Smooth muscle cell (in vitro differentiated cells): ENCODE measurements around the gene HOXC10. TPM values are rescaled to one million over a fixed set of nuclear protein-coding genes. Genes with fewer than 3 reads are reported as not detected.

Experiments
- DNase-seq: peaks from one replicate; lab custom pipeline; 2025; ENCODE audit not compliant: unreplicated experiment; lab: John Stamatoyannopoulos, UW
- H2AFZ ChIP-seq: fragments of 200-600 bp; sonication (generic); 2 replicates; pipeline ENCODE4 v1.6.0; 2016; ENCODE audit warnings: antibody characterized with exemption, low read depth, mild to moderate bottlenecking
- H3F3A ChIP-seq: fragments of 200-600 bp; sonication (generic); 2 replicates; pipeline ENCODE4 v1.6.0; 2017; ENCODE audit warnings: antibody characterized with exemption, low read depth
- H3K27ac ChIP-seq: fragments of 200-600 bp; sonication (generic); 2 replicates; pipeline ENCODE4 v1.5.1; 2016; ENCODE audit warnings: low read depth, mild to moderate bottlenecking
- H3K27me3 ChIP-seq: fragments of 200-600 bp; sonication (generic); 2 replicates; pipeline ENCODE4 v1.6.1; 2016; ENCODE audit warnings: low read depth, mild to moderate bottlenecking
- H3K36me3 ChIP-seq: fragments of 200-600 bp; sonication (generic); 2 replicates; pipeline ENCODE4 v1.5.1; 2016; ENCODE audit warnings: low read depth
- H3K4me1 ChIP-seq: fragments of 200-600 bp; sonication (generic); 2 replicates; pipeline ENCODE4 v1.5.1; 2016; ENCODE audit warnings: low read depth
- H3K4me2 ChIP-seq: fragments of 200-600 bp; sonication (generic); 2 replicates; pipeline ENCODE4 v1.6.0; 2016; ENCODE audit warnings: mild to moderate bottlenecking
- H3K4me3 ChIP-seq: fragments of 200-600 bp; sonication (generic); 2 replicates; pipeline ENCODE4 v1.5.1; 2016; ENCODE audit warnings: mild to moderate bottlenecking
- H3K79me2 ChIP-seq: fragments of 200-600 bp; sonication (generic); 2 replicates; pipeline ENCODE4 v1.6.0; 2016; ENCODE audit warnings: low read depth, mild to moderate bottlenecking
- H3K9ac ChIP-seq: fragments of 200-600 bp; sonication (generic); 2 replicates; pipeline ENCODE4 v1.6.0; 2016; ENCODE audit warnings: low read depth
- H3K9me3 ChIP-seq: fragments of 200-600 bp; sonication (generic); replicated peaks from 2 replicates; pipeline ENCODE4 v1.5.1; 2016; ENCODE audit warnings: low read depth
- H4K20me1 ChIP-seq: fragments of 200-600 bp; sonication (generic); 2 replicates; pipeline ENCODE4 v1.6.0; 2016; ENCODE audit warnings: low read depth
- CTCF ChIP-seq: fragments of 200-600 bp; sonication (generic); IDR thresholded peaks from 2 replicates; pipeline ENCODE4 v1.5.1; 2017; ENCODE audit warnings: borderline replicate concordance, mild to moderate bottlenecking, antibody characterized with exemption; ENCODE audit not compliant: insufficient read depth, poor library complexity, severe bottlenecking
- WGBS: methylation state at CpG from one replicate; pipeline ENCODE4 v1.1.7; 2016; ENCODE audit warnings: low lambda C conversion rate; 5-methylcytosine and 5-hydroxymethylcytosine counted together
- polyA plus RNA-seq: library from polyadenylated mRNA; unstranded; fragments of >200 nt; fragmentation: Nextera tagmentation; extraction: Ambion mirVana; gene quantifications from 2 replicates; pipeline ENCODE4 v1.2.1, GENCODE V29; 2016
- total RNA-seq: library from RNA; depleted of rRNA; stranded (reverse); fragments of >200 nt; gene quantifications from 2 replicates; pipeline ENCODE4 v1.2.3, GENCODE V29; 2014

Gene HOXC10
- total and polyA plus RNA-seq, 2 experiments from 2014 or later: 0.66 TPM; not detected in 1

DNA sequence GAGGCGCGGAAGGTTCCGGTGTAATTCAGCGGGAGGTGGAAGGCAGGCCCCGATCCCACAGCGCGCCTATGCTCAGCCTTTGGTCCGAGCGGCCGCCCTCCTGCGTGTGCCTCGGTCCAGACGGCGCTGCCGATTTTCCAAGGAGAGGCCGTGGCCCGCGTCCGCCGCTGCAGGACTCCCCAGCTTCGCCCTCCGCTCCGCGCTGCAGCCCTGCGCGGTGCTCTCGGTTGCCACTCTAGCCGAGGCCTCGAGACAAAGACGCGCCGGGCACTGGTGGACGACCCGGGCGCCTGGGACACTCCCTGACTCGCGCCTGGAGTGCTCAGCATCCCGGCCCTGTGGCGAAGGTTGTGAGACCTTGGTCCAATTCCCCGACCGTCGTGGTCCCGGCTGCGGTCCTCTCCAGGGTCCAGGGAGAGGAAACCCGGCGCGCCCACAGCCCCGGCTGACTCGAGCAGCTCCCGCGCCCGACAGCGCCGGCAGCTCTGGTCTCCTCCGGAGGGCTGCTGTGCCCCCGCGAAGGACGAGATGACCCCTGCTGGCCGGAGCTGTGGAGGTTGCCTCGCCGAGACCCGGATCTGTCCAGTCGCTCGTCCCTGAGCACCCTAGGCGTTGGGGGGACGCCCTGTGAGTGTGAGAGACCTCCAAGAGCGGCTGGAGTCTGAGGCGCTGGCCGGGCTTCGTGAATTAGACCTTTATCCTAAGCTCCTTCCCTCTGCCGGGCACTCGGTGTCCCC lies 23.8 kb upstream of the HOXC10 start:
- Histone ChIP-seq H3K27ac (no peak overlapping the region), H3K36me3 (no peaks in the 10 kb centered on the region), H3K79me2 (no peaks in the 10 kb centered on the region), H3F3A (no peaks in the 10 kb centered on the region), H3K4me2 (no peak overlapping the region), H3K9me3 (no peaks in the 10 kb centered on the region), H4K20me1 (no peaks in the 10 kb centered on the region), H3K9ac (no peak overlapping the region), H3K4me1 (no peaks in the 10 kb centered on the region), H3K27me3 (peaks cover 100% of the 10 kb centered on the region), H3K4me3 (no peak overlapping the region), H2AFZ (no peak overlapping the region)
- TF ChIP-seq CTCF: no peak
- no peak for DNase-seq
- 4% methylated on average over 65 of the region's 72 CpGs for WGBS

GRCh38 chr12:53963005-53963404 lies 21.9 kb upstream of the HOXC10 start:
- no peak for DNase-seq
- H3K9ac ChIP-seq: no peak overlapping the region
- no peak overlapping the region for H3K4me3 ChIP-seq
- no peaks in the 10 kb centered on the region for H4K20me1 ChIP-seq
- H3K27me3 ChIP-seq: peaks cover 100% of the 10 kb centered on the region
- WGBS: 35% methylated on average over 7 of the region's 7 CpGs
- no peaks in the 10 kb centered on the region for H3K79me2 ChIP-seq
- no peak overlapping the region for H3K4me2 ChIP-seq
- no peaks in the 10 kb centered on the region for H3K36me3 ChIP-seq
- no peak overlapping the region for H2AFZ ChIP-seq
- no peaks in the 10 kb centered on the region for H3K4me1 ChIP-seq
- no peaks in the 10 kb centered on the region for H3K9me3 ChIP-seq
- no peaks in the 10 kb centered on the region for H3F3A ChIP-seq
- H3K27ac ChIP-seq: no peak overlapping the region
- no peak for TF ChIP-seq CTCF

- Histone ChIP-seq H3K36me3 (no peaks in the 10 kb centered on the region), H3K27me3 (peaks cover 100% of the 10 kb centered on the region), H3K79me2 (no peaks in the 10 kb centered on the region), H3K9ac (no peak overlapping the region), H3K4me2 (no peak overlapping the region), H3K9me3 (no peaks in the 10 kb centered on the region), H4K20me1 (no peaks in the 10 kb centered on the region), H3K27ac (no peak overlapping the region), H2AFZ (no peak overlapping the region), H3K4me1 (no peaks in the 10 kb centered on the region), H3K4me3 (no peak overlapping the region), H3F3A (no peaks in the 10 kb centered on the region)
- no peak for DNase-seq
- 8% methylated on average over 38 of the region's 38 CpGs for WGBS
- TF ChIP-seq CTCF: no peak
These were observed 21.3 kb upstream of the HOXC10 start for GRCh38 chr12:53963434-53964314.
